OCI-LY3 (cell line): Measurements from ENCODE around the gene KLHL1.

Source experiments
- H2AFZ ChIP-seq: fragments of 200-600, 300-600 bp; shearing (Covaris generic); 2 replicates; pipeline ENCODE4 v1.6.0; 2014; ENCODE audit warnings: antibody characterized with exemption, low read depth, low read length
- H3K27ac ChIP-seq: fragments of 200-600, 300-600 bp; sonication (generic); 2 replicates; pipeline ENCODE4 v1.5.1; 2014; ENCODE audit warnings: mild to moderate bottlenecking, low read length, moderate library complexity, mixed read lengths
- H3K27me3 ChIP-seq: fragments of 200-600, 300-600 bp; sonication (generic); 2 replicates; pipeline ENCODE4 v1.6.1; 2014; ENCODE audit warnings: low read depth, low read length, mixed read lengths
- H3K36me3 ChIP-seq: fragments of 200-600, 300-600 bp; sonication (generic); replicated peaks from 2 replicates; pipeline ENCODE3; 2014; ENCODE audit warnings: low read depth, low read length, mixed read lengths
- H3K4me1 ChIP-seq: fragments of 300-600, 200-600 bp; sonication (generic); 2 replicates; pipeline ENCODE4 v1.6.1; 2014; ENCODE audit warnings: low read length, mixed read lengths
- H3K4me2 ChIP-seq: fragments of 200-600, 300-600 bp; sonication (generic); 2 replicates; pipeline ENCODE4 v1.6.1; 2014; ENCODE audit warnings: low read length, mixed read lengths
- H3K4me3 ChIP-seq: fragments of 300-600, 200-600 bp; sonication (generic); 2 replicates; pipeline ENCODE4 v1.5.1; 2014; ENCODE audit warnings: antibody characterized with exemption, mild to moderate bottlenecking, low read length, moderate library complexity
- H3K79me2 ChIP-seq: fragments of 300-600, 200-600 bp; shearing (Covaris generic); 2 replicates; pipeline ENCODE4 v1.6.1; 2014; ENCODE audit warnings: mild to moderate bottlenecking, low read length, mixed read lengths
- H3K9ac ChIP-seq: fragments of 300-600, 200-600 bp; shearing (Covaris generic); 2 replicates; pipeline ENCODE4 v1.6.0; 2014; ENCODE audit warnings: mild to moderate bottlenecking, low read length, moderate library complexity
- H3K9me3 ChIP-seq: fragments of 200-600, 300-600 bp; shearing (Covaris generic); 2 replicates; pipeline ENCODE4 v1.6.1; 2014; ENCODE audit warnings: low read length, mixed read lengths; ENCODE audit not compliant: insufficient read depth
- H4K20me1 ChIP-seq: fragments of 200-600, 300-600 bp; sonication (generic); 2 replicates; pipeline ENCODE4 v1.6.1; 2016; ENCODE audit warnings: low read length, mixed read lengths; ENCODE audit not compliant: insufficient read depth
- EZH2phosphoT487 ChIP-seq: fragments of 200-600 bp; shearing (Covaris generic); IDR thresholded peaks from 2 replicates; pipeline ENCODE4 v1.6.1; 2018; ENCODE audit warnings: antibody characterized with exemption, mixed run types, low read depth
- TF ChIP-seq, protein P1 (sequence below): fragments of 200-600, 300-600 bp; sonication (generic); IDR thresholded peaks from 2 replicates; pipeline ENCODE4 v1.5.1; 2014; ENCODE audit warnings: antibody characterized with exemption, low read length, low read depth

KLHL1 gene

DNA sequence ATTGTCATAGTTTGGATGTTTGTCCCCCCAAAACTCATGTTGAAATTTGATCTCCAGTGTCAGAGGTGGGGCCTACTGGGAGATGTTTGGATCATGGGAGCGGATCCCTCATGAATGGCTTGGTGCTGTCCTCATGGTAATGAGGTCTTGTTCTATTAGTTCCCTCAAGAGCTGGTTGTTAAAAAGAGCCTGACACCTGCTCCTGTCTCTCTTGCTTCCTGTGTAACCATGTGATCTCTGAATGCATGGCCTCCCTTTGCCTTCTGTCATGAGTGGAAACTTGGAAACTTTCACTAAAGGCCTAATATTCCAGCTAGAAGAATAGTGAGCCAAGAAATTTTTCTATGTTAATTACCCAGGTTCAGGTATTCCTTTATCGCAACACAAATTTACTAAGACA, 312.0 kb downstream of the KLHL1 start:
- no peak overlapping the region for H3K27ac ChIP-seq
- H3K9ac ChIP-seq: no peak overlapping the region
- no peak overlapping the region for H3K4me2 ChIP-seq
- H4K20me1 ChIP-seq: no peaks in the 10 kb centered on the region
- H3K4me1 ChIP-seq: no peaks in the 10 kb centered on the region
- H3K27me3 ChIP-seq: no peaks in the 10 kb centered on the region
- H3K4me3 ChIP-seq: no peak overlapping the region
- no peak overlapping the region for H2AFZ ChIP-seq
- TF ChIP-seq, protein P1, sequence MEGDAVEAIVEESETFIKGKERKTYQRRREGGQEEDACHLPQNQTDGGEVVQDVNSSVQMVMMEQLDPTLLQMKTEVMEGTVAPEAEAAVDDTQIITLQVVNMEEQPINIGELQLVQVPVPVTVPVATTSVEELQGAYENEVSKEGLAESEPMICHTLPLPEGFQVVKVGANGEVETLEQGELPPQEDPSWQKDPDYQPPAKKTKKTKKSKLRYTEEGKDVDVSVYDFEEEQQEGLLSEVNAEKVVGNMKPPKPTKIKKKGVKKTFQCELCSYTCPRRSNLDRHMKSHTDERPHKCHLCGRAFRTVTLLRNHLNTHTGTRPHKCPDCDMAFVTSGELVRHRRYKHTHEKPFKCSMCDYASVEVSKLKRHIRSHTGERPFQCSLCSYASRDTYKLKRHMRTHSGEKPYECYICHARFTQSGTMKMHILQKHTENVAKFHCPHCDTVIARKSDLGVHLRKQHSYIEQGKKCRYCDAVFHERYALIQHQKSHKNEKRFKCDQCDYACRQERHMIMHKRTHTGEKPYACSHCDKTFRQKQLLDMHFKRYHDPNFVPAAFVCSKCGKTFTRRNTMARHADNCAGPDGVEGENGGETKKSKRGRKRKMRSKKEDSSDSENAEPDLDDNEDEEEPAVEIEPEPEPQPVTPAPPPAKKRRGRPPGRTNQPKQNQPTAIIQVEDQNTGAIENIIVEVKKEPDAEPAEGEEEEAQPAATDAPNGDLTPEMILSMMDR: no peak
- TF ChIP-seq EZH2phosphoT487: no peak
- no peaks in the 10 kb centered on the region for H3K9me3 ChIP-seq
- H3K79me2 ChIP-seq: no peaks in the 10 kb centered on the region
- no peaks in the 10 kb centered on the region for H3K36me3 ChIP-seq

DNA sequence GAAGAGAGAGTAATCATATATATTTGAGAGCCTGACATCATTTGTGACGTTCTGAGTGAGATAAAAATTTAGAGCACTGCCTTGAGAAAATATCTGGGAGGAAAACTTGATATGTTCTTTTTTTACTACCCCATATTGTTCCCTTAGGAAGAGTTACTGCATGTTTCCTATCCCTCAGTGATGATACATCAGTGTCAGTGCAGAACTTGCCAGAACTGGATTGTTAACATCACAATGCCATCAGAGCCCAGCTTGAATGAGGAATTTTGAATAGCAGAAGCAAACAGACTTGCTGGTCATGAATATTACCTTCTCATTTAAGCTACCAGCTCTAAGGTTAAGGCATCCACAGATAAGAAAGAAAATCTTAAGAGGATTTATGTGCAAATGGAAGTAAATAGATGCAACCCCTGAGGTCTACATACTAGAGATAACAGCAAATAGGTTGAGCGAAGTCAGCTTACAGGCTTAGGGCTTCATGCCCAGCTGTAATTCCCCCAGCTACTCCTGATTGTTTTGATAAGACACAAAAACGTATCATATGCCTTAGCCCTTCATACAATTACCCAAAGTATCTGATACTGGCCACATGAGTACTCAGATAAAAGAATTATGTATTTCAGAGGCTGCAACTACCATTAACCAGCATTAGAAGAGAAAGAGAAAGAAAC, 314.3 kb downstream of the KLHL1 start:
- no peak overlapping the region for H3K27ac ChIP-seq
- H3K4me2 ChIP-seq: no peak overlapping the region
- no peaks in the 10 kb centered on the region for H3K9me3 ChIP-seq
- no peak overlapping the region for H3K4me3 ChIP-seq
- TF ChIP-seq EZH2phosphoT487: no peak
- TF ChIP-seq, protein P1: no peak
- no peaks in the 10 kb centered on the region for H4K20me1 ChIP-seq
- H3K36me3 ChIP-seq: no peaks in the 10 kb centered on the region
- H3K4me1 ChIP-seq: no peaks in the 10 kb centered on the region
- no peak overlapping the region for H2AFZ ChIP-seq
- H3K27me3 ChIP-seq: no peaks in the 10 kb centered on the region
- no peaks in the 10 kb centered on the region for H3K79me2 ChIP-seq
- no peak overlapping the region for H3K9ac ChIP-seq

DNA sequence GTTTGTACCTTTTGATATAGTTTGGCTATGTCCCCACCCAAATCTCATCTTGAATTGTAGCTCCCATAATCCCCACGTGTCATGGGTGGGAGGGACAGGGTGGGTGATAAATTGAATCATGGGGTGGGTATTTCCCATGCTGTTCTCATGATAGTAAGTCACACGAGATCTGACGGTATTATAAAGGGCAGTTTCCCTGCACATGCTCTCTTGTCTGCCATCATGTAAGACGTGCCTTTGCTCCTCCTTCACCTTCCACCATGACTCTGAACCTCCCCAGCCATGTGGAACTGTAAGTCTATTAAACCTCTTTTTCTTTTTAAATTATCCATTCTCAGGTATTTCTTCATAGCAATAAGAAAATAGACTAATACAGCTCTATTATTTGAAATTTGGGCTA, 331.3 kb downstream of the KLHL1 start:
- H3K4me1 ChIP-seq: no peaks in the 10 kb centered on the region
- no peak overlapping the region for H3K9ac ChIP-seq
- no peak overlapping the region for H3K4me2 ChIP-seq
- H3K27ac ChIP-seq: no peak overlapping the region
- H3K79me2 ChIP-seq: no peaks in the 10 kb centered on the region
- H2AFZ ChIP-seq: no peak overlapping the region
- H3K36me3 ChIP-seq: no peaks in the 10 kb centered on the region
- no peak for TF ChIP-seq EZH2phosphoT487
- TF ChIP-seq, protein P1: no peak
- H3K27me3 ChIP-seq: no peaks in the 10 kb centered on the region
- no peaks in the 10 kb centered on the region for H4K20me1 ChIP-seq
- no peak overlapping the region for H3K4me3 ChIP-seq
- H3K9me3 ChIP-seq: no peaks in the 10 kb centered on the region

DNA sequence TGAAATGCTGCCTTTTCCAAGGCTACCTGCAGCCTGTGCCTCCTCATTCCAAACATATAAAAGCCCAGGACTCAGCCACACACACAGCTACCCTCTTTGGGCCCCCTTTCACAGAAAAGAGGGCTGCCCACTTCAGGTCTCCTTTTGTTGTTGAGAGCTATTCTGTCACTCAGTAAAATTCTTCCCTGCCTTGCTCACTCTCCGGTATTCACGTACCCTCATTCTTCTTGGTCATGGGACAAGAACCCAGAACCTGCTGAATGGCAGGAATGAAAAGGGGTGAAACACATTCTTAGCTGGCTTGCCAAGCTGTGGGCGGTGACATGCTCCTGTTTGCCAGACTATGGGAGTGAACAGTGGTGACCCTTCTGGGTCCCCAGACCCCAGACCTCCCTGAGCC, 338.6 kb downstream of the KLHL1 start:
- Histone ChIP-seq H3K27ac (no peak overlapping the region), H3K79me2 (no peaks in the 10 kb centered on the region), H3K4me1 (no peaks in the 10 kb centered on the region), H4K20me1 (no peaks in the 10 kb centered on the region), H2AFZ (no peak overlapping the region), H3K9me3 (no peaks in the 10 kb centered on the region; the same call in 1 of the 2 replicates), H3K36me3 (peaks cover 2% of the 10 kb centered on the region), H3K4me3 (no peak overlapping the region), H3K27me3 (no peaks in the 10 kb centered on the region), H3K9ac (no peak overlapping the region), H3K4me2 (no peak overlapping the region)
- no peak for TF ChIP-seq EZH2phosphoT487
- TF ChIP-seq, protein P1: no peak
